Activated naive CD4-positive, alpha-beta T cell treated with anti-CD3 and anti-CD28 coated beads, Interleukin-2, amount 10 ng/mL, durations not matched to agents 7 days and 5 days (primary cell): ENCODE data around the gene NCK2.
A peak's percentile ranks its signal among the peaks of the same experiment; 100 is the strongest.

Experiments
- CTCF ChIA-PET: fragments of 350-600 bp; sonication (Branson Sonifier 250); formaldehyde crosslinking; loops from one replicate; lab custom pipeline; 2021; ENCODE audit warnings: antibody characterized with exemption; lab: Charles Lee
- DNase-seq: peaks from one replicate; pipeline ENCODE4 v3.0.0-alpha.2; 2020
- H3K27ac Mint-ChIP-seq: one replicate; pipeline ENCODE4 v1.8.0; 2021; ENCODE audit warnings: mild to moderate bottlenecking, moderate library complexity, mixed read lengths
- H3K27me3 Mint-ChIP-seq: one replicate; pipeline ENCODE4 v1.8.0; 2021; ENCODE audit warnings: mild to moderate bottlenecking, mixed read lengths
- H3K36me3 Mint-ChIP-seq: one replicate; pipeline ENCODE4 v1.8.0; 2021; ENCODE audit warnings: mixed read lengths
- H3K4me1 Mint-ChIP-seq: one replicate; pipeline ENCODE4 v1.8.0; 2021; ENCODE audit warnings: mixed read lengths
- H3K4me3 Mint-ChIP-seq: one replicate; pipeline ENCODE4 v1.8.0; 2021; ENCODE audit warnings: mild to moderate bottlenecking, moderate library complexity, mixed read lengths
- H3K9me3 Mint-ChIP-seq: one replicate; pipeline ENCODE4 v1.8.0; 2021; ENCODE audit warnings: mixed read lengths

The NCK2 gene

GRCh38 chr2:105924271-105924670 lies 179.6 kb downstream of the NCK2 start:
- H3K36me3 Mint-ChIP-seq, result peaks cover 22% of the 10 kb centered on the region
- H3K9me3 Mint-ChIP-seq, result peaks cover 20% of the 10 kb centered on the region
- no peak overlapping the region for H3K27ac Mint-ChIP-seq
- peaks cover 49% of the 10 kb centered on the region for H3K4me1 Mint-ChIP-seq
- no peak for DNase-seq
- CTCF ChIA-PET, result no interaction called here
- H3K4me3 Mint-ChIP-seq, result no peak overlapping the region
- H3K27me3 Mint-ChIP-seq, result no peaks in the 10 kb centered on the region

- no peak overlapping the region for H3K27ac Mint-ChIP-seq
- H3K4me1 Mint-ChIP-seq, result peaks cover 52% of the 10 kb centered on the region
- CTCF ChIA-PET, result no interaction called here
Measured at GRCh38 chr2:105924932-105925331, 180.2 kb downstream of the NCK2 start.

GRCh38 chr2:105925390-105925789 lies 180.7 kb downstream of the NCK2 start:
- Mint-ChIP-seq H3K4me3 (no peak overlapping the region), H3K9me3 (peaks cover 20% of the 10 kb centered on the region), H3K4me1 (peaks cover 54% of the 10 kb centered on the region), H3K27ac (no peak overlapping the region), H3K36me3 (peaks cover 22% of the 10 kb centered on the region), H3K27me3 (no peaks in the 10 kb centered on the region)
- DNase-seq, result no peak
- CTCF ChIA-PET, result no interaction called here

More at GRCh38 chr2:105924932-105925331, 180.2 kb downstream of the NCK2 start:
- peaks cover 20% of the 10 kb centered on the region for H3K9me3 Mint-ChIP-seq
- DNase-seq, result no peak
- H3K27me3 Mint-ChIP-seq, result no peaks in the 10 kb centered on the region
- peaks cover 22% of the 10 kb centered on the region for H3K36me3 Mint-ChIP-seq
- no peak overlapping the region for H3K4me3 Mint-ChIP-seq

GRCh38 chr2:105926960-105927678 lies 182.4 kb downstream of the NCK2 start:
- Mint-ChIP-seq H3K36me3 (peaks cover 10% of the 10 kb centered on the region), H3K4me1 (peaks cover 57% of the 10 kb centered on the region), H3K4me3 (no peak overlapping the region), H3K27ac (peak overlapping the region; percentile 89), H3K27me3 (no peaks in the 10 kb centered on the region), H3K9me3 (peaks cover 8% of the 10 kb centered on the region)
- CTCF ChIA-PET, result interaction anchor here (0.7 to 1.3 kb wide), 2 partner anchors 14 to 179 kb away, joined by 3 to 4 read pairs; no protein-coding TSS in a partner anchor
- DNase-seq, result peak; percentile 81

GRCh38 chr2:105928086-105928485 lies 183.4 kb downstream of the NCK2 start:
- H3K9me3 Mint-ChIP-seq, result peaks cover 9% of the 10 kb centered on the region
- H3K27ac Mint-ChIP-seq, result peak overlapping the region; percentile 89
- DNase-seq, result no peak
- H3K4me1 Mint-ChIP-seq, result peaks cover 62% of the 10 kb centered on the region
- H3K4me3 Mint-ChIP-seq, result no peak overlapping the region
- no peaks in the 10 kb centered on the region for H3K27me3 Mint-ChIP-seq
- CTCF ChIA-PET, result interaction anchor here (2.6 kb wide), 1 partner anchor 9 kb away, joined by 11 read pairs; no protein-coding TSS in a partner anchor
- peaks cover 9% of the 10 kb centered on the region for H3K36me3 Mint-ChIP-seq

- Mint-ChIP-seq H3K27ac (no peak overlapping the region), H3K4me3 (no peak overlapping the region), H3K36me3 (peaks cover 11% of the 10 kb centered on the region), H3K4me1 (peaks cover 62% of the 10 kb centered on the region), H3K27me3 (no peaks in the 10 kb centered on the region), H3K9me3 (peaks cover 14% of the 10 kb centered on the region)
- DNase-seq, result no peak
- CTCF ChIA-PET, result interaction anchor here (1.2 to 2.6 kb wide), 2 partner anchors 10 to 38 kb away, joined by 4 to 11 read pairs; no protein-coding TSS in a partner anchor
Measured at GRCh38 chr2:105928563-105928962, 183.9 kb downstream of the NCK2 start.

GRCh38 chr2:105929516-105929915 lies 184.8 kb downstream of the NCK2 start:
- H3K4me1 Mint-ChIP-seq, result peaks cover 56% of the 10 kb centered on the region
- H3K36me3 Mint-ChIP-seq, result peaks cover 17% of the 10 kb centered on the region
- no peaks in the 10 kb centered on the region for H3K27me3 Mint-ChIP-seq
- CTCF ChIA-PET, result interaction anchor here (1.2 to 2.6 kb wide), 2 partner anchors 11 to 37 kb away, joined by 4 to 11 read pairs; no protein-coding TSS in a partner anchor
- H3K4me3 Mint-ChIP-seq, result no peak overlapping the region
- peaks cover 20% of the 10 kb centered on the region for H3K9me3 Mint-ChIP-seq
- DNase-seq, result peak; percentile 54
- peak overlapping the region; percentile 65 for H3K27ac Mint-ChIP-seq

GRCh38 chr2:105932582-105932981 lies 187.9 kb downstream of the NCK2 start:
- CTCF ChIA-PET, result no interaction called here
- Mint-ChIP-seq H3K4me1 (peaks cover 37% of the 10 kb centered on the region), H3K36me3 (peaks cover 17% of the 10 kb centered on the region), H3K27ac (no peak overlapping the region), H3K9me3 (peaks cover 17% of the 10 kb centered on the region), H3K4me3 (no peak overlapping the region), H3K27me3 (no peaks in the 10 kb centered on the region)
- no peak for DNase-seq

- CTCF ChIA-PET, result interaction anchor here (2.3 kb wide), 1 partner anchor 151 kb away, joined by 10 read pairs; no protein-coding TSS in a partner anchor
- no peak for DNase-seq
- peaks cover 22% of the 10 kb centered on the region for H3K9me3 Mint-ChIP-seq
- H3K27ac Mint-ChIP-seq, result no peak overlapping the region
- peaks cover 15% of the 10 kb centered on the region for H3K36me3 Mint-ChIP-seq
- no peaks in the 10 kb centered on the region for H3K27me3 Mint-ChIP-seq
- no peak overlapping the region for H3K4me3 Mint-ChIP-seq
- peaks cover 24% of the 10 kb centered on the region for H3K4me1 Mint-ChIP-seq
Measured at GRCh38 chr2:105933906-105934305, 189.2 kb downstream of the NCK2 start.

- Mint-ChIP-seq H3K27me3 (no peaks in the 10 kb centered on the region), H3K4me1 (peaks cover 18% of the 10 kb centered on the region), H3K36me3 (peaks cover 15% of the 10 kb centered on the region), H3K9me3 (peaks cover 25% of the 10 kb centered on the region), H3K4me3 (no peak overlapping the region), H3K27ac (no peak overlapping the region)
- peak; percentile 63 for DNase-seq
- CTCF ChIA-PET, result interaction anchor here (0.9 to 2.3 kb wide), 2 partner anchors 15 to 150 kb away, joined by 3 to 10 read pairs; no protein-coding TSS in a partner anchor
Measured at GRCh38 chr2:105934467-105934866, 189.8 kb downstream of the NCK2 start.

GRCh38 chr2:105935063-105935462 lies 190.4 kb downstream of the NCK2 start:
- CTCF ChIA-PET, result interaction anchor here (0.9 to 2.3 kb wide), 2 partner anchors 16 to 149 kb away, joined by 3 to 10 read pairs; no protein-coding TSS in a partner anchor

GRCh38 chr2:105936954-105937353 lies 192.2 kb downstream of the NCK2 start:
- Mint-ChIP-seq H3K9me3 (peaks cover 31% of the 10 kb centered on the region), H3K27ac (no peak overlapping the region), H3K4me1 (peaks cover 5% of the 10 kb centered on the region), H3K36me3 (peaks cover 13% of the 10 kb centered on the region), H3K27me3 (no peaks in the 10 kb centered on the region), H3K4me3 (no peak overlapping the region)
- CTCF ChIA-PET, result no interaction called here
- no peak for DNase-seq

More at GRCh38 chr2:105935063-105935462, 190.4 kb downstream of the NCK2 start:
- Mint-ChIP-seq H3K4me1 (peaks cover 12% of the 10 kb centered on the region), H3K27me3 (no peaks in the 10 kb centered on the region), H3K9me3 (peaks cover 28% of the 10 kb centered on the region), H3K36me3 (peaks cover 15% of the 10 kb centered on the region), H3K4me3 (no peak overlapping the region), H3K27ac (no peak overlapping the region)
- no peak for DNase-seq

GRCh38 chr2:105937498-105938097 lies 192.9 kb downstream of the NCK2 start:
- H3K27ac Mint-ChIP-seq, result no peak overlapping the region
- no peaks in the 10 kb centered on the region for H3K27me3 Mint-ChIP-seq
- DNase-seq, result no peak
- H3K4me1 Mint-ChIP-seq, result peaks cover 2% of the 10 kb centered on the region
- peaks cover 29% of the 10 kb centered on the region for H3K9me3 Mint-ChIP-seq
- no peak overlapping the region for H3K4me3 Mint-ChIP-seq
- H3K36me3 Mint-ChIP-seq, result peaks cover 11% of the 10 kb centered on the region
- CTCF ChIA-PET, result no interaction called here
